Mammary epithelial cell (primary cell): Measurements from ENCODE around the gene AKT1S1.

Source experiments
- CTCF ChIP-seq, 2 donors: IDR thresholded peaks in 1 of 2; conservative IDR thresholded peaks in 1 of 2; 2 replicates each; pipeline ENCODE4 v1.5.1; 2011 to 2012; ENCODE audit warnings: inconsistent platforms in 2 of 2, low read length in 2 of 2, mild to moderate bottlenecking in 2 of 2, control low read depth in 1 of 2, low read depth in 1 of 2; ENCODE audit not compliant: insufficient read depth in 1 of 2; ENCODE audit errors: extremely low read depth in 1 of 2
- EZH2 ChIP-seq: IDR thresholded peaks from 2 replicates; pipeline ENCODE4 v1.6.1; 2012; ENCODE audit warnings: low read length, inconsistent platforms, borderline replicate concordance

GRCh38 chr19:49911381-49912145 is 34.4 kb upstream of the AKT1S1 start:
- TF ChIP-seq EZH2 (no peak), CTCF (conservative IDR thresholded peaks at IDR 0.05 in 1 of 2, IDR thresholded peaks at IDR 0.05 in 1 of 2; ENCODE audit: extremely low read depth in 1 of 2, insufficient read depth in 1 of 2, low read depth in 1 of 2, low read length in 2 of 2) (no peak)
